DMS53 (cell line): ENCODE measurements around the gene CDK5RAP2.

ENCODE experiments used
- DNase-seq: peaks from one replicate; lab custom pipeline; 2025; lab: John Stamatoyannopoulos, UW

Gene CDK5RAP2

GRCh38 chr9:120436983-120437475 is 142.9 kb downstream of the CDK5RAP2 start:
- no peak for DNase-seq

- DNase-seq = no peak
These were observed 143.5 kb downstream of the CDK5RAP2 start for GRCh38 chr9:120436446-120436845.

DNA sequence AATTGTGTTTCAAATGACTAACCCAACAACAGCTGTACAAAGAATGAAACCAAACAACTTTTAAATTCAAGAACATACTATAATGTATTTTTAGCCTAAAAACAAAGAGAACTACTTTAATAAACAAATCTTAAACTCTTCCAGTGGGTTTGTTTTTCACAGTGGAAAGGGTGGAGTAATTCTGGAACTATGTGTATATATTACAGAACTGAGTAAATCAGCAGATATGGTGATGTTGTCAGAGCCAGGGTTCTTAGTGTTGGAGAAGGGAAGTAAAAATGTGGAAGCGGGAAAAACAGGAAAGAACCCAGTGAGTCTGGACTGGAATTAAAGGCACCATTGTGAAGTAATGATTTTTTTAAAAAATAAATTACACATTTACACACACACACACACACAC is 144.9 kb downstream of the CDK5RAP2 start:
- DNase-seq = no peak

DNA sequence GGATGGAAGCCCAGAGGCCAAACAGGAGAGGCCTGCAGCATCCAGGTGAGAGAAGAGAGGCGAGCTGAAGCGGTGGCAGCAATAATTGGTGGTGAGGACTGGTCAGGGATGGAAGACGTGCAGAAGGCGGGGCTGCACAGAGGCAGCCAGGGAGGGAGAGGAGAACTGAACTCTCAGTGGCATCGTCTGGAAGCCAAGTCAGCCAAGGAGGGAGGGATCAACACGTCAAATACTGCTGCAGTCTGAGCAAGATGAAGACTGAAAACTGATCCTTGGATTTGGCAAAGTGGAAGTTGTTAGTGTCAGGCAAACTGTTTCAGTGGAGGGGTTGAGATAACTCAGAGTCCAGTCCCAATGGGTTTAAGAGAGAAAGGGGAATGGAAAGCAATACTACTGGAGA is 145.4 kb downstream of the CDK5RAP2 start:
- DNase-seq = no peak

GRCh38 chr9:120433701-120434100 is 146.3 kb downstream of the CDK5RAP2 start:
- DNase-seq = no peak

GRCh38 chr9:120432600-120432999 is 147.4 kb downstream of the CDK5RAP2 start:
- no peak for DNase-seq

DNA sequence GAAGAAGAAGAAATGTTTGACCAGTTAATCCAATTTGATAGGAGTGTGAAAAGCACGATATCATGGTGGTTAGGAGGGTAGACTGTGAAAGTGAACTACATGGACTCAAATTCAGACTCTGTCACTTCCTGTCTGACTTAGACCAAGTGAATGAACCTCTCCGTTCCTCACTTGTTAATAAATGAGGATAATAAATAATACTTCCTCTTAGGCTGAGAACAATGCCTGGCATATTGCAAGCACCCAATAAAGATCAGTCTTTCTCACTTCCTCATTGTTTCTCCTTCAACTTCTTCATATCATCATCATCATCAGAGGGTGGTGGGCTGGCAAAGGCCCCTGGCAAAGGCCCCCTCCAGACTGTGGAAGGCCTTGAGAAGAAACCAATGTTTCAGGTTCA is 148.7 kb downstream of the CDK5RAP2 start:
- DNase-seq = no peak

DNA sequence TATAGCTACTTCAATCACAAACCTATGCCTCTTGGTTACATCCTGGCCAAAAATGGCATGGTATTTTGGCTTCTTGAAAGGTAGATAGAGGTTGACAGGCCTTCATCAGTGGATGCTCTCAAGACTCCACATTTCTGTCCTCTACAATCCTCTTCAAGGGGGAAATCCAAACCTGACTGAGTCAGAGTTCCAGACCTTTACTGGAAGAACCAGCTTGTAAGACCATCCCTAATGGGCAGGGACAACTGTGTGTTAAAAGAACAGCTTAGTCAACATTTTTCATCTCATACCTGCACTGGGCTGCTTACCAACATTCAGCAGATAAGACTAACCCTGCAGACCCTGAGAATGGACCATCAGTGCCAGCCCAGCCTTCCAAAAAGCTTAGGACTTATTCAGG is 155.7 kb downstream of the CDK5RAP2 start:
- DNase-seq = peak; percentile 6

DNA sequence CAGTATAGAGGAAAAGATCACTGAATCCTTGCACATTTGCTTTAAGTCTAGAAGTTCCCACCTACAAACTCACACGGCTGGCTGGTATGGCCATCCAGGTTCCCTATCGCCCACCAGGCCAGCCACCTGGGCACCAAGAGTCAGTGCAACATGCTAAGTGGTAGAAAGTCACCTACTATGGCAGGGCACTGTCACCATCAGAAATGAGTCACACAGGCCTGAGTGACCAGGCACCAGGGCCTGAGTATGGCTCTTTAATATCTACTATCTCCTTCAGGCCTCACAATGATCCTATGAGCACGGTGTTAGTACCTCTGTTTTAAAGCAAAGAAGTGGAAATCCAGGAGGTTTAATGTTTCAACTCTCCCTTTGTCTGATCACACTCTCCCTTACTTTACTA is 156.2 kb downstream of the CDK5RAP2 start:
- no peak for DNase-seq

DNA sequence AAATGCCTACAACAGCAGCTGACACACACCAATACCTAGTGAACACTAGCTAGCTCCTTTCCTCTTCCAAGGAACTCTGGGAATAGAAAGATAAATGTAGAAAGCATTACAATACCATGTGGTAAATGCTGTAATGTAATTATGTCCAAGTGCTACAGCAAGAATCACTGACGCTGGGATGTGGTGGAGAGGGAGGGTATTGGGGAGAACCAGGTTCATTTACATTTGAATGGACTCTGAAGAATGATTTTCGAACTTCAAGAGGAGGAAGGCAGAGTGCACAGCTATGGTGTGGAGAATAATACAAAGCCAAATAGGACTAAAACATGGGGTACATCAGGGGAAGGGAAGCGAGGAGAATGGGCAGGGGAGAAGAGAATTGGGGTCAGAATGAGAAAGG is 158.0 kb downstream of the CDK5RAP2 start:
- DNase-seq = no peak

- no peak for DNase-seq
These were observed 161.7 kb downstream of the CDK5RAP2 start for GRCh38 chr9:120418315-120418714.

- DNase-seq = no peak
These were observed 163.1 kb downstream of the CDK5RAP2 start for GRCh38 chr9:120416781-120417427.

- peak; percentile 59 for DNase-seq
These were observed 166.6 kb downstream of the CDK5RAP2 start for GRCh38 chr9:120413121-120414048.

GRCh38 chr9:120412425-120412951 is 167.5 kb downstream of the CDK5RAP2 start:
- DNase-seq = peak; percentile 18

GRCh38 chr9:120411862-120412424 is 168.0 kb downstream of the CDK5RAP2 start:
- no peak for DNase-seq

- no peak for DNase-seq
These were observed 169.0 kb downstream of the CDK5RAP2 start for GRCh38 chr9:120410925-120411501.

GRCh38 chr9:120408680-120409258 is 171.2 kb downstream of the CDK5RAP2 start:
- DNase-seq = no peak

DNA sequence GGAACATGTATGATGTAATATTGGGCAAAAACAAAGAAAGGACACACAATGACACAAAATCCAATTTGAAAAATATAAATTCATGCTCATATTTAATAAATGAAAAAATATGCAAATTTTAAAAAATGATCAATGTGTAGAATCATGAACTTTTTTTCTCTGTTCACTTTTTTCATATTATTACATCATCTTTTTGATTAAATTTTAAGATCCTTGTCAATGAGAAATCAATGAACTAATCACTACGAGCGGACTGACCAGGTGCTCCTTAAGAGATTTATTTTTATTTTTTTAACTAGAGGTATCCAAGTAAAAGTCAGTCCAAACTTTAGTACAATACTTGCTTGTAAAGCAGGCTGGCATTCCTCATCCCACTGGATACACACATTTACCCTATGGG is 174.1 kb downstream of the CDK5RAP2 start:
- DNase-seq = no peak

DNA sequence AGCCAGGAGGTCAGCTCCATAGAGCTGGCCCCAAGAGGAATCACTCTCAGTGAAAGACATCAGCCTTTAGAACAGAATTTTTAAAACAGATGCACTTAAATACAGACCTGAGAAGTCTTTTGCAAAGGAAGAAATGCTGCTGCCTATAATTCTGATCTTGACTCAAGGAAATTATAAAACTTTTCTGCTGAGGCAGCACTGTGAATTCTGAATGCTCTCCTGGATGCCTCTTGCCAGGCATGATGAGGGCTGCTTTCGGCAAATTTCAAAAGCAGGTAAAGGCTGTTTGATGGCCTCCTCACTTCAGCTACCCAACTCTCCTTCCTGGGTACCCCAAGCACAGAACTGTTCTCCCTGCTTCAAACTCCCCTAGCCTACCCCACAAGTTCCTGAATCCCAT is 174.8 kb downstream of the CDK5RAP2 start:
- DNase-seq = no peak

DNA sequence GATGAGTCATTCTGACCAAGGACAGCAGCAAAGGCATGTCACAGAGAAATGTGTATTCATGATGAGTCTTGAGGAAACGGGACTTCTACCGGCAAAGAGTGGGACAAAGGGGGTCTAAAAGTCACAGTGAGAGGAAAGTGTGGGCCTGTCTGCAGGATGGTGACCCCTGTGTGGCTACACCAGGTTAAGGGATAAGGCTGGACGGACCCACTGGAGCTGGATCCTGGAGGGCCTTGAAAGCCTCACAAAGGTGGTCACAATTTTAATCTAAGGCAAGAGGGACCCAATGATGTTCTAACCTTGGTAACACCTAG is 176.5 kb downstream of the CDK5RAP2 start:
- no peak for DNase-seq

DNA sequence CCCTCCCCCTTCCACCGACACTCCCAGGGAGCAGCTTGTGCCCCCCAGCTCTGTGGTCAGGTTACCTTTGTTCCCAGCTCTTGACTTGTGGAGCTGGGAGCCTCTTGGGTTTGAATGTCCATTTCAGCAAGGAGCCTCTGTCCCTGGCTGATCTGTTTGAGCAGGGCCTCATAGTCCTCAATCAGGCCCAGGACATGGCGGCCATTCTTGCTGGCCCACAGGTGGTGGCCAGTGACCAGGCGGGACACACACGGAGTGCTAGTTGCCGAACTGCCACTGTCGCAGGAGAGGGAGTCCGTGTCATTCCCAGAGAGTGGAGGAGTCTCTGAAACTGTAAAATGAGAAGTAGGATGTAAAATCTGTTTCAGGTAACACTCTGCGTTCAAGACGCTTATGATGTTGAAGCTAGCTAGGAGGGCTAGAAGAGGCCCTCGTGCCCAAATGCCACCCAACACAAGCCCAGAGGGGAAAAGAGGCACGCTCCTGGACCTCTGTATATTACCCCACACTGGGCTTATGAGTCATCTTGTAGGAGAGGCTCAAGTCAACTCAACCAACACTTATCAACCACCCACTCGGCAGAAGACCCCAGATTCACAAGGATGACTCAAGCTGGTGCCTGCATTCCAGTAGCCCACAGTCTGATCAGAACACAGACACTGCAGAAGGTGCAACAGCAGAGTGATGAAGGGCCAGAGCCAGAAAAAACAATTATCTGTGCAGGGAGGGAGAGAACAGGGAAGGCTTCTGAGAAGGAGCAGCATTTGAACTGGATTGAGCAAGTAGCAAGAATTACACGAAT is 177.0 kb downstream of the CDK5RAP2 start:
- peak; percentile 38 for DNase-seq
